Right cardiac atrium (tissue), 5 donors: ENCODE data around the gene DCTD. TPM values are rescaled to one million over a fixed set of nuclear protein-coding genes. Genes with fewer than 3 reads are reported as not detected.

Experiments
- ATAC-seq, 2 donors: fragments of 200-7000 bp; cut with Tn5 transposase; one replicate each; pipeline versions ENCODE4 v1.8.0 to v1.9.1; 2020; ENCODE audit warnings: moderate library complexity in 2 of 2, mild to moderate bottlenecking in 1 of 2
- DNase-seq, 3 donors: peaks; one replicate each; pipeline ENCODE4 v3.0.0-alpha.2; 2020
- H3K27ac ChIP-seq: one replicate; pipeline ENCODE4 v1.5.1; 2013; ENCODE audit warnings: mild to moderate bottlenecking, low read length, control low read depth, moderate library complexity
- H3K27me3 ChIP-seq: one replicate; pipeline ENCODE4 v1.6.1; 2013; ENCODE audit not compliant: control insufficient read depth, insufficient read depth
- H3K4me1 ChIP-seq: one replicate; pipeline ENCODE4 v1.6.1; 2013; ENCODE audit warnings: low read length; ENCODE audit not compliant: control insufficient read depth, insufficient read depth
- H3K4me3 ChIP-seq: one replicate; pipeline ENCODE4 v1.5.1; 2013; ENCODE audit warnings: low read length, control low read depth
- H3K9me3 ChIP-seq: one replicate; pipeline ENCODE4 v1.6.1; 2013; ENCODE audit warnings: low read length; ENCODE audit not compliant: control insufficient read depth
- WGBS: extraction: QIAGEN DNeasy Blood & Tissue Kit; methylation state at CpG from one replicate; pipeline ENCODE4 v1.1.7; 2013; 5-methylcytosine and 5-hydroxymethylcytosine counted together
- intact Hi-C, 4 donors: fragments of 100-400 bp; cut with DNase I; formaldehyde crosslinking; loops; one replicate each; pipeline versions ENCODE4 v1.11.0 to v1.14.0; 2022 to 2023
- long read RNA-seq, 4 donors: library from polyadenylated mRNA; unstranded; transcript quantifications; one replicate each; pipeline ENCODE4 v2.0.0, GENCODE V29; 2020 to 2021
- polyA plus RNA-seq: library from polyadenylated mRNA; stranded (reverse); fragments of 200-250 nt; gene quantifications from one replicate; pipeline ENCODE4 v1.2.3, GENCODE V29; 2013
- total RNA-seq, 4 donors: library from RNA; stranded (reverse); fragmentation: NEBNext Ultra II Directional; extraction: Animal tissue kit (Norgen Biotek cat#: 25700); gene quantifications; one replicate each; pipeline ENCODE4 v1.2.1, GENCODE V29; 2021
- donor health status: healthy with polysubstance abuse.
- donor health status: DM: no; HTN: yes; CAD: no.
- donor health status: DM: no; HTN: no; CAD: no.
- donor health status: DM: no; HTN: yes; CAD: no; lungs with severe emphysema.
- donor health status: DM: yes; HTN: yes; CAD: no.

Gene DCTD
- 10 to 100 TPM; 41.8 to 56.0 (median 47.1) TPM for total RNA-seq
- polyA plus RNA-seq: 26.7 TPM
- long read RNA-seq, donor 1, transcript DCTD-213 (7 exons, 794 nt): minor isoform, 5 of 66 reads
- long read RNA-seq, donor 1, transcript DCTD-201 (6 exons, 1,931 nt): major isoform, 34 of 66 reads
- long read RNA-seq, donor 1, transcript DCTD-202 (6 exons, 1,972 nt): minor isoform, 13 of 66 reads
- long read RNA-seq, donor 1, partial matches to known transcripts: 4 of 66 reads
- long read RNA-seq, donor 1, other reads (novel, unspliced or antisense): 10 of 66 reads
- long read RNA-seq, donor 2, transcript DCTD-202 (6 exons, 1,972 nt): minor isoform, 8 of 31 reads
- long read RNA-seq, donor 2, transcript DCTD-201 (6 exons, 1,931 nt): major isoform, 16 of 31 reads
- long read RNA-seq, donor 2, partial matches to known transcripts: 2 of 31 reads
- long read RNA-seq, donor 2, other reads (novel, unspliced or antisense): 4 of 31 reads
- long read RNA-seq, donor 3, transcript DCTD-213 (7 exons, 794 nt): minor isoform, 13 of 162 reads
- long read RNA-seq, donor 3, transcript DCTD-201 (6 exons, 1,931 nt): major isoform, 88 of 162 reads
- long read RNA-seq, donor 3, transcript DCTD-202 (6 exons, 1,972 nt): minor isoform, 33 of 162 reads
- long read RNA-seq, donor 3, partial matches to known transcripts: 10 of 162 reads
- long read RNA-seq, donor 3, other reads (novel, unspliced or antisense): 13 of 162 reads
- long read RNA-seq, donor 4, transcript DCTD-201 (6 exons, 1,931 nt): major isoform, 19 of 38 reads
- long read RNA-seq, donor 4, transcript DCTD-202 (6 exons, 1,972 nt): minor isoform, 7 of 38 reads
- long read RNA-seq, donor 4, partial matches to known transcripts: 1 of 38 reads
- long read RNA-seq, donor 4, other reads (novel, unspliced or antisense): 11 of 38 reads

DNA sequence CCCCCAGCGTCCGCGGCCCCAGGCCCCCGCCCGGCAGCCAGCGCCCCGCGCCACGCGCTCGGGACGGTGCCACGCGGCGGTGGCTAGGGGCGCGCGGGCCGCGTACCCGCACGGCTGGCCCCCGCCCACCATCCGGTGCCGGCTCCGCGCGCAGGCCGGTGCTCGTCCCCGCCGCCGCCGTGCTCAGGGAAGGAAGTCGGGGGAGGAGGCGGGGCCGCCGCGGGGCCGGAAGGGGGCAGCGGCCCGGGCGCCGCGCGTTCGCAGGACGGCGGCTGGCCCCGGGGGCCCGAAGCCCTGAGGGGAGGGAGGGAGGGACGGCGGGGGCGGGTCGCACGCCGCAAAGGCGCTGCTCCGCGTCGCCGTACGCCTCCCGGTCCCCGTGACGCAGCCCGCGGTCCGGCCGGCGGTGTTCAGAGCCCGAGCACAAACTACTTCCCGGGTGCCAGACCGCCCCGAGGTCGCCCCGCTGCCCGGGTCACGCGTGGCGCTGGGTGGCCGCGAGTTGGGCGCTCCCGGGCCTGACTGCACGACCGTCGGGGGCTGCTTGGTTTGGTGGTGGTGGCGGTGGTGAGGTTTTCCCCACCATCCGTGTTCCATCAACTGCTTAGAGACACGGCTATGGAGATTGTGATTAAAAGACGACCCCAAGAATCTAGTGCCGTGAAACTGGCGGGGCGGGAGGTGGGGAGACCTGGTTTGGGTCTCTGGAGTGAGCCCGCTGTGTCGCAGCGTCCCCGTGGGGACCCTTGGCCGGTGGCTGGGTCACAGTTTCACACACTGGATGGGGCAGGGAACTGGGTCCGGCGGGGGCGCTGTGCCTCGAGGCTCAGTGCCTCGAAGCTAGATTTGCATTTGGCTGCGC lies at the start of gene DCTD:
Gene DCTD, minus strand, starts transcription at position 205 of the 862 bp plus-strand sequence. CDS start 1,818 bp downstream, outside the sequence.
- Histone ChIP-seq H3K4me3 (peak within 1 kb of the TSS; percentile 75), H3K27me3 (no peaks in the 10 kb centered on the region), H3K4me1 (no peaks in the 10 kb centered on the region), H3K9me3 (no peaks in the 10 kb centered on the region), H3K27ac (peak within 1 kb of the TSS; percentile 61)
- ATAC-seq (peak; percentile 91 to 92), DNase-seq (peak; percentile 84 to 93 (median 93))
- under 1% methylated on average over 106 of the region's 106 CpGs for WGBS
- intact Hi-C loops: no loop called here

DNA sequence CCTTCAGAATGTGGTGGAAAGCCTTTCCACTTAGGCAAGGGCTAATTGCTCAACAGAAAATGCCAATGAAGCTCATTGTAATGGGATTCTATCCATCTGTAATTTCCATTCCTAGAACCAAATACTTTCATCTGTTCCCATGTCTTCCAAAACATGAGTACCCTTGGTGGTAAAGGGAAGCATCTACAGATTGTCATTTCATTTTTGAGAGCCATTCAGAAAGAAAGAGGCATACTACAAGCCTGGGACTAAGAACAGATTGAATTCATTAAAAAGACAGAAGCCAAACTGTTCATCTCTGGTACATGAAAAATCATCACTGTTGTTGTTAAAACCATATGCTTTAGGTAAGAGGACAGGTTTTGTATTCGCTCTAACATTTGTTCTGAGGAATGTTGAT lies 43.6 kb upstream of the DCTD start:
- intact Hi-C loops: no loop called here
- DNase-seq (no peak), ATAC-seq (no peak)
- 93% methylated on average over 1 of the region's 1 CpG for WGBS
- H3K27me3 ChIP-seq: no peaks in the 10 kb centered on the region
- H3K9me3 ChIP-seq: no peaks in the 10 kb centered on the region
- H3K4me3 ChIP-seq: no peak overlapping the region
- no peak overlapping the region for H3K27ac ChIP-seq
- H3K4me1 ChIP-seq: no peaks in the 10 kb centered on the region

DNA sequence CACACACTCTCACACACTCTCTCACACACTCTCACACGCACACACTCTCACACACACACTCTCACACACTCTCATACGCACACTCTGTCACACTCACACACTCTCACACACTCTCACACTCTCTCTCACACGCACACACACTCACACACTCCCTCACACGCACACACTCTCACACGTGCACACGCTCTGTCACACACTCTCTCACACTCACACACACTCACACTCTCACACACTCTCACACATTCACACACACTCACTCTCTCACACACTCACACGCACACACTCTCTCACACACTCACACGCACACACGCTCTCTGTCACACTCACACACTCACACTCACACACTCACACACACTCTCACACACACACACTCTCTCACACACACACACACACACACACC lies 43.0 kb upstream of the DCTD start:
- intact Hi-C loops: no loop called here
- H3K4me3 ChIP-seq: no peak overlapping the region
- H3K27me3 ChIP-seq: no peaks in the 10 kb centered on the region
- H3K4me1 ChIP-seq: no peaks in the 10 kb centered on the region
- 94% methylated on average over 9 of the region's 9 CpGs for WGBS
- H3K27ac ChIP-seq: no peak overlapping the region
- no peaks in the 10 kb centered on the region for H3K9me3 ChIP-seq
- no peak for DNase-seq
- ATAC-seq: no peak

GRCh38 chr4:182955411-182955810 lies 38.2 kb upstream of the DCTD start:
- no peaks in the 10 kb centered on the region for H3K27me3 ChIP-seq
- no peak overlapping the region for H3K27ac ChIP-seq
- no peak for ATAC-seq
- no peak overlapping the region for H3K4me3 ChIP-seq
- no peak for DNase-seq
- 77% methylated on average over 2 of the region's 2 CpGs for WGBS
- no peaks in the 10 kb centered on the region for H3K4me1 ChIP-seq
- intact Hi-C loops: no loop called here
- no peaks in the 10 kb centered on the region for H3K9me3 ChIP-seq

GRCh38 chr4:182944484-182945213 lies 27.5 kb upstream of the DCTD start:
- DNase-seq (no peak), ATAC-seq (no peak)
- Histone ChIP-seq H3K27me3 (no peaks in the 10 kb centered on the region), H3K4me1 (no peaks in the 10 kb centered on the region), H3K27ac (no peak overlapping the region), H3K9me3 (no peaks in the 10 kb centered on the region), H3K4me3 (no peak overlapping the region)
- 77% methylated on average over 4 of the region's 4 CpGs for WGBS
- intact Hi-C loops: no loop called here

- ATAC-seq (no peak), DNase-seq (no peak)
- H3K9me3 ChIP-seq: no peaks in the 10 kb centered on the region
- WGBS: 87% methylated on average over 9 of the region's 9 CpGs
- no peaks in the 10 kb centered on the region for H3K4me1 ChIP-seq
- intact Hi-C loops: loop anchor here (2.0 to 10.0 kb wide), 5 partner anchors 125 to 325 kb away; no protein-coding TSS in a partner anchor
- H3K4me3 ChIP-seq: no peak overlapping the region
- H3K27me3 ChIP-seq: no peaks in the 10 kb centered on the region
- H3K27ac ChIP-seq: no peak overlapping the region
Observed at GRCh38 chr4:182939680-182940079, 22.5 kb upstream of the DCTD start.

DNA sequence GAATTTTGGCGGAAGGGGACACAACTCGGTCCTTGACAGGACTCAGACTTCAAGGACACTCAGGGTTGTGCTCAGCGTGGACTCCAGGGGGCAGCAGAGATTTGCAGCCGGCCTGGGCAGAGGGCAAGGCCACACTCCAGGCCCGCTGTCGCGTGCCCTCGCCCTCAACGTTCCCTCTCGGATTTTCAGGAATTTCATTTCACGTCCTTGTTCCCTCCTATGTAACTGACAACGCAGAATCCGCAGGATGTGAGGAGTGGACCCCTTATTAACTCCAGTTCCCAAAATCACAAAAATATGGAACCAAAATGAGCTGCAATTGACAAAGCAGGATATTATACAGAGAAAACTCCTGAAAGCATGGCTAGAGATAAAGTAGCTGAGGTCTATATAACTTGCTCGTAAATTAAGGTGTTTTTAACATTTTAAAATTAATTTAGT lies 21.0 kb upstream of the DCTD start:
- WGBS: 15% methylated on average over 14 of the region's 14 CpGs
- intact Hi-C loops: loop anchor here (2.0 to 10.0 kb wide), 5 partner anchors 127 to 327 kb away; no protein-coding TSS in a partner anchor
- Histone ChIP-seq H3K4me1 (no peaks in the 10 kb centered on the region), H3K9me3 (no peaks in the 10 kb centered on the region), H3K4me3 (no peak overlapping the region), H3K27ac (no peak overlapping the region), H3K27me3 (no peaks in the 10 kb centered on the region)
- ATAC-seq (peak; percentile 98), DNase-seq (peak; percentile 66 to 89 (median 88))

DNA sequence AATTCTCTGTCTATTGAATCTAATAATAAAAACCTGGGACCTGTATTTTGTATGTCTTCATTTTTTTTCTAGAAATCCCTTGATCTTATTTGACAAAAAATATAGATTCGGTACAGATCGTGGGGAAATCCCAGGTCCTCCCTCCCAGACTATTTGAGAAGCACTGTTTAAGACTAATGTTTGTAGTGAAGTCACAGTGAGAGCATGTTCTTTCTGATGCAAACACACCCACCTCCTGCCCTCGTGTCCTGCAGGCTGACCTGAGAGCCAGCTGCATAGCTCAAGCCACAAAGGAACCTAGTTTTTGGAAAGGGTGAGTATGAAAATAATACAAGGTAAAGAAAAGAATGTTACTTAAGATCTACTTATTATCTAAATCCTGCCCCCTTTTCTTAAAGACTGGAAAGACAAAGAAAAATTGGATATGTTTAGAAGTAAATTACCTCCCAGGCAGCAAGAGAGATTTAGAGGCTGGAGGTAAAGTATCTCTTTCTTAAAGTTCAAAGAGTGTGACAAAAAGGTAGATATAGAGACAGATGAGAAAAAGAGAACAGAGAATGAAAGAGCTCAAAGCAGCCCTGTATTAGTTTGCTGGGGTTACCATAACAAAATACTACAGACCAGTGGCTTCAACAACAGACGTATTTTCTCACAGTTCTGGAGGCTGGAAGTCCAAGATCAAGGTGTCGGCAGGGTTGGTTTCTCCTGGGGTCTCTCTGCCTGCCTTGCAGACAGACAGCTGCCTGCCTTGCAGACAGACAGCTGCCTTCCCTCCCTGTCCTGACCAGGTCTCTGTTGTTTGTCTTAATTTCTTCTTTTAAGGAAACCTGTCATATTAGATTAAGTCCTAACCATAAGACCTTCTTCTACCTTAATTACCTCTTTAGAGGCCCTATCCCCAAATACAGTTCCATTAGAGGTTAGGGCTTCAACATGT lies 20.4 kb upstream of the DCTD start:
- ATAC-seq (peak in 1 of 2 donors; percentile 21), DNase-seq (no peak)
- Histone ChIP-seq H3K9me3 (no peaks in the 10 kb centered on the region), H3K27me3 (no peaks in the 10 kb centered on the region), H3K4me3 (no peak overlapping the region), H3K4me1 (no peaks in the 10 kb centered on the region), H3K27ac (no peak overlapping the region)
- intact Hi-C loops: loop anchor here (2.0 to 10.0 kb wide), 5 partner anchors 127 to 327 kb away; no protein-coding TSS in a partner anchor
- WGBS: 72% methylated on average over 5 of the region's 5 CpGs

GRCh38 chr4:182932651-182933050 lies 15.5 kb upstream of the DCTD start:
- H3K9me3 ChIP-seq: no peaks in the 10 kb centered on the region
- no peak overlapping the region for H3K27ac ChIP-seq
- 75% methylated on average over 5 of the region's 5 CpGs for WGBS
- DNase-seq: no peak
- intact Hi-C loops: loop anchor here (10.0 kb wide), 3 partner anchors 132 to 332 kb away; no protein-coding TSS in a partner anchor
- H3K4me1 ChIP-seq: no peaks in the 10 kb centered on the region
- ATAC-seq: no peak
- H3K4me3 ChIP-seq: no peak overlapping the region
- H3K27me3 ChIP-seq: no peaks in the 10 kb centered on the region
